Fibroblast of skin of abdomen (primary cell): ENCODE measurements around the gene CNTFR.

Experiments used
- DNase-seq: peaks from one replicate; pipeline ENCODE4 v3.0.0-alpha.2; 2013

Gene CNTFR

GRCh38 chr9:34522091-34522887 lies 67.2 kb downstream of the CNTFR start:
- DNase-seq, result no peak

DNA sequence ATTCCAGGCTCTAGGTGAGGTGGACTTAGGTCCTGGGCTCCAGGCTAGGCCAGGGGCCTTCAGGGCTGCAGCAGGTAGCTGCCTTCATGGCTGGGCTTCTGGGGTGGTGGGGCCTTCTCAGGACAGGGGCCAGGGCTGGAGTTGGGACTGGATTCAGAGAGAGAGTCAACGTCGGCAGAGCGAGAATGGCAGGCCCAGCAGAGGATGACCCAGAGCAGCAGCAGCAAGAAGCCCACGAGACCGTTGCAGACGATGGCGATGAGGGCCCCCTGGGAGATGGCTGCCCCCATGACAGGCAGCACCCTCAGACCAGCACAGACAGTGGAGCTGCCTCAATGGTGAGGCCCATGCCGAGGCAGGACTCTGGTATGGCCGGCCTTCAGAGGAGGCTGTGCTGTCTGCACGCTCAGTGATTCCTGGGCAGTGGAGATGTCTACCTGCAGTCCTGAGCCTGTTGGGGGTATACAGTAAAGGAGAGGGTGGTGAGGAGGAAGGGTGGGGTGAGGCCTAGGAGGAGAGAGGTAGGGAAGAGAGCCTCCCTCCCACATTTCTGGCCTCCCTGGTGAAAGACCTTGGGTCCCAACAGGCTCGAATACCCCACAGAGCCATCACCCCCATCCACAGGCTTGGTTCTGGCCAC lies 68.0 kb downstream of the CNTFR start:
- DNase-seq, result no peak

GRCh38 chr9:34520505-34521385 lies 68.8 kb downstream of the CNTFR start:
- DNase-seq, result no peak

GRCh38 chr9:34520096-34520495 lies 69.4 kb downstream of the CNTFR start:
- no peak for DNase-seq

- DNase-seq, result no peak
Measured at GRCh38 chr9:34519321-34520020, 70.1 kb downstream of the CNTFR start.

DNA sequence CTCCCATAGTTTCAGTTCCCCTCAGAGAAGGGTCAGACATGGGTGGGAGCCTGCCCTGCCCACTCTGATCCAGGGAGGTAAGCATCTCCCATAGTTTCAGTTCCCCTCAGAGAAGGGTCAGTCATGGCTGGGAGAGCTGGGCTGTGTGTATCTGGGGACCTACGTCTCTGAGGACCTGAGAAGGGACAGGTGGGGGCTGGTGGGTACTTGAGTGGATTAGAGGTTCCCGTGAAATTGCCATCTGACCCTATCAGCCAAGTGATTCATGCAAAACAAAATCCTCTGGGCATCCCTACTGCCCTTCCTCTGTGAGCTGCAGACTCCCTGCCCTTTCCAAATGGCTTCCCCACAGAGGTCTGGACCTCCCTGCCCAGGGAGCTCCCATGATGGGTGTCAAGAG lies 70.6 kb downstream of the CNTFR start:
- DNase-seq, result no peak

DNA sequence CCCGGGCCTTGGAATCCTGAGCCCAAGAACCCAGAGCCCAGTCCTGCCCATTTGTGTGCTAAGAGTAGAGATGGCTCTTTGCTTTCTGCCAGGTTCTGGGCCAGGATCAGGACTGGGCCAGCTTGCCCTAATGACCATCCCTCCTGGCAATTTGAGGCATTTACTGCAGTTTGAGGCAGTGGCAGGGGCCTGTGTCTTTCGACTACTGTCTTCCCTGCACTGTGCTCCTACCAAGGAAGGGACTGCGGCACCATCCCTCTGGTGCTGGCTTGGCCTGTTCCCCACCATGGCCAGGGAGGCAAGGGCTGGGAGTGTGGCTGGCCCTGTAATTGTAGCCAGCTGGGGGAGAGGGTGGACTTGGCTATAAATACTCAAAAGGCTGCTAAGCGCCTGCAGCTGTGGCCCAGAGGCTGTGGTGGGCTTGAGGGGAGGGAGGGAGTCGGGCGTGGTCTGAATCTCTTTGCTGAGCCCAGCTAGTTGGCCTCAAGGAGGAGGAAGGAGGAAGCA lies 71.4 kb downstream of the CNTFR start:
- no peak for DNase-seq

DNA sequence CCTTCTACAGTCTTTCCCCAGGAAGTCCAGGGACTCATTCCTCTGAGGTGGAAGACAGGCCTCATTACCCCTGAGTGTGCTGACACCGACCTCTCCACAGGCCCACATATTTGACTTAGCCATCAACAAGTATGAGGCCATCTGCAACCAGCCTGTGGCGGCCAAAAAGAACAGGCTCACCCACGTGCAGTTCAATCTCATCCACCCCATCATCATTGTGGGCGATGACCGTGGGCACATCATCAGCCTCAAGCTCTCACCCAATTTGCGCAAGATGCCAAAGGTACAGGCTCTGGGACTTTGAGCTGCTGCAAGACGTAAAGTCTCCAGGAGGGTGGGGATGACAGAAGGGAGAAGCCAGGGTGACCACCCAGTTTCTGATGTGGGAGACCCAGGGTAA lies 72.3 kb downstream of the CNTFR start:
- no peak for DNase-seq

DNA sequence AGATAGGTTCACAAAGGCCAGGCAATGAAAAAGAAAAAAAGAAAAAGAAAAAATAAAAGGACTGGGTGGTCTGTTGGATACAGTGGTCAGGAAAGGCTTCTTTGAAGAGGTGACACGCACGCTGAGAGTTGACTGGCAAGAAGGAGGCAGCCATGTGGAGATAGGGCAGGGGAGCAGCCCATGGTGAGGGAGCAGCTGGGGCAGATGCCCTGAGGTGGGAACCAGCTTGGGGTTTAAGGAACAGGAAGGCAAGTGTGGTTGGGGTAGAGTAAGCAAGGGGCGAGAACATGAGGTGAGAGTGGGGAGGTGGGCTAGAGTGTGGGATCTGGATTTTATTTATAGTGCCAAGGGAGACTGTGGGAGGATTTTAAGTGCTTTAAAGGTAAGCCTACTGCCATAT lies 73.6 kb downstream of the CNTFR start:
- DNase-seq, result no peak

GRCh38 chr9:34514816-34515215 lies 74.7 kb downstream of the CNTFR start:
- no peak for DNase-seq

DNA sequence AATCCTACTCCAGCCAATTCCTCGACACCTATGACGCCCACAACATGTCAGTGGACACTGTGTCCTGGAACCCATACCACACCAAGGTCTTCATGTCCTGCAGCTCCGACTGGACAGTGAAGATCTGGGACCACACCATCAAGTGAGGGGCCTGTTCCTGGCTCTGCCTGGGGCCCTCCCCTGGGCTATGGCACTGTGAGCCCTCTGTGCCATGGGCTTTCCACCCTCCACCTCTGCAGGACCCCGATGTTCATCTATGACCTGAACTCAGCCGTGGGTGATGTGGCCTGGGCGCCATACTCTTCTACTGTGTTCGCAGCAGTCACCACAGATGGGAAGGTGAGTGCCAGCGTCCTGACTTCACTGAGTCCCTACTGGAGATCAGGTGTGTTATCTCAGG lies 75.1 kb downstream of the CNTFR start:
- DNase-seq, result no peak

- no peak for DNase-seq
Measured at GRCh38 chr9:34513567-34514214, 75.8 kb downstream of the CNTFR start.

GRCh38 chr9:34512131-34513078 lies 77.1 kb downstream of the CNTFR start:
- no peak for DNase-seq

DNA sequence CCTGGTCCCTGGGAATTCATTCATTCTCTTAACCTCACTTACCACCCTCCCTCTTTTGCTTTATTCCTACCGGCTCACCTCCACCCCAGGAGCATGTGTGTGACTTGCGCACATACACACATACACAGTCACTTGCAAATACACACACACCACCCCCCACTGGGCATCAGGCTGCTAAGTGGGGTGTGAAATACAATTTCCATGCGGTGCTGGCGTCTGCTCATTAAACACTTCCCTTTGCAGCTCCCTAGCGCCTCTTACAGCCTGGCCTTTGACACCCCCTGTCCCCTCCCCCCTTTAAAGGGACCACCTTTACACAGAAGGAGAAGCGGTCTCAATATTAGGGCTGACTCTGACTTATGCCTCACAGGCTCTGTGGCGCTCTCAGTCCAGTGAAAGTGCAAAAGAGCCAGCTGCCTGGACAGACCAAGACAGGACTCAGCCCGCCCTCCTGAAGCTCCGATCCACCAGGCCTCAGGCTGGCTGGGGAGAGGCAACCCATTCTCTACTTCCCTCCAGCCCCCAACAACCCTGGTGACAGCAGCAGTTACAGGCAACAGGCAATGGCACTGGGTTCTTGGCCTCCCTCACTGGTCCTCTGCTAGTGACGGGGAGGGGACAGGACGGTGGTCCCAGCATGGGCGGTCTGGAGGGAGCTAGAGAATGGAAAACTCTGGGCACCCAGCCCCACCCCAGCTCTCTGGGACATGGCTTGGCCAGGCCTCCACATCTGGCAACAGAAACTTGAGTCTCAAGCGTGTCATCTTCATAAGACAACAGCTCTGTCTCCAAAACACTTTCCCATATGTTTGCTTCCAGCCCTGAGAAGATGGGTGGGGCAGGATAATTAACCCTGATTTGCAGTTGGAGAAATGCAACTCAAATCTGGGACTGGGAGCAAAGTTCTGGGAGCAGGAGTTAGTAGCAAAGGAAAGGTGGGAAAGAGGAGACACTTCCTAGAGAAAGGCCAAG lies 78.7 kb downstream of the CNTFR start:
- DNase-seq, result no peak

DNA sequence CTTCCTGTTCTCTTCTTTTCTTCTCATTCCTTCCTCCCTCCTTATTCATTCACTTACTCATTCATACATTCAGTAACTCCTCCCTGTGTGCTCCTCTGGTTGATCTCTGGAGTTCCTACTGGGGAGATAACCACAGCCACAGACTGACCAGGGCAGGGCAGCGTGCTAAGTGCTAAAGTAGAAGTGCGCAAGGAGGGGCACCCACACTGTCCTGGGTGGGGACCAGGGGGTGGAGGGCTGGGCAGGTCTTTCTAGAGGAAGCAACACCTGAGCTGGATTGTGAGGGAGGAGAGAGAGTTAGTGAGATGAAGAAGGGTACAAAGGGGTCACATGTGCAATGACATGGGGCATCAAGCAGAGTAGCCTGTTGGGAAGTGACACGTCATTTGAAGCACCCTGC lies 80.6 kb downstream of the CNTFR start:
- DNase-seq, result no peak

- DNase-seq, result no peak
Measured at GRCh38 chr9:34508463-34508862, 81.1 kb downstream of the CNTFR start.

DNA sequence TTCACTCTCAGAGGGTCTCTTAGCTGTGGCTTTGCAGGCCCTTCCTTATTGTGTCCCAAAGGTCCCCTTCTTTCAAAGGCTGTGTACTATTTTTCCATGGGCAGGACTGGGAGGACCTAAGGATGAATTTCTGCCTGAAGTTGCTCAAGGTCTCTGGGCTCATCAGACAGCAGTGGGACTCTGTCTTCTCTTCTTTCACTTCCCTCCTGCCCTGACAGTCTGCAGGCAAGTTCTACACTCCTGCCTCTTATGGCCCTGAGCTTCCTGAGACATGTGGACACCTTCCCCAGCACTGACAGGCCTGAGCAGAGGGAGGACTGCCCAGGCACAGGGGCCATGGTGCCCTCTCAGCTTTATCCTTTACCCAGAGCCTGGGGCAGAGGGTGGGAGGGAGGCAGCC lies 81.6 kb downstream of the CNTFR start:
- DNase-seq, result no peak

GRCh38 chr9:34507556-34507955 lies 82.0 kb downstream of the CNTFR start:
- no peak for DNase-seq

DNA sequence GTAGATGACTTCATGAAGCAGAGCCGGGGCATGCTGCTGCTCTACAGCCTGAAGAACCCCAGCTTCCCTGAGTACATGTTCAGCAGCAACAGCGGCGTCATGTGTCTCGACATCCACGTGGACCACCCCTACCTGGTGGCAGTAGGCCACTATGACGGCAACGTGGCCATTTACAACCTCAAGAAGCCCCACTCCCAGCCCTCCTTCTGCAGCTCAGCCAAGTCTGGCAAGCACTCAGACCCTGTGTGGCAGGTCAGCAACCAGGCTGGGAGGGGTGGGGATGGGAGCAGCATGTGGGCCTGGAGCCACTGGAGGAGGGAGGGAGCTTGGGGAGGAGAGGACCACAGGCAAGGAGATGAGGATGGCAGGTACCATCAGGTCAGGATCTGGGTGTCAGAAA lies 82.9 kb downstream of the CNTFR start:
- DNase-seq, result no peak
